ENCODE results near the gene KLHL13.
"Not testable (repeated sequence)": the region's sequence is repeated elsewhere in the genome, so short reads cannot be mapped to it uniquely, and the experiment has no call there.

The KLHL13 gene

GRCh38 chrX:118066867-118067515, 49.6 kb downstream of the KLHL13 start:
- DNase-seq (ENCODE audit: low spot score) = no peak

GRCh38 chrX:118062817-118063615, 53.6 kb downstream of the KLHL13 start:
- no peak for DNase-seq (ENCODE audit: low spot score)

DNA sequence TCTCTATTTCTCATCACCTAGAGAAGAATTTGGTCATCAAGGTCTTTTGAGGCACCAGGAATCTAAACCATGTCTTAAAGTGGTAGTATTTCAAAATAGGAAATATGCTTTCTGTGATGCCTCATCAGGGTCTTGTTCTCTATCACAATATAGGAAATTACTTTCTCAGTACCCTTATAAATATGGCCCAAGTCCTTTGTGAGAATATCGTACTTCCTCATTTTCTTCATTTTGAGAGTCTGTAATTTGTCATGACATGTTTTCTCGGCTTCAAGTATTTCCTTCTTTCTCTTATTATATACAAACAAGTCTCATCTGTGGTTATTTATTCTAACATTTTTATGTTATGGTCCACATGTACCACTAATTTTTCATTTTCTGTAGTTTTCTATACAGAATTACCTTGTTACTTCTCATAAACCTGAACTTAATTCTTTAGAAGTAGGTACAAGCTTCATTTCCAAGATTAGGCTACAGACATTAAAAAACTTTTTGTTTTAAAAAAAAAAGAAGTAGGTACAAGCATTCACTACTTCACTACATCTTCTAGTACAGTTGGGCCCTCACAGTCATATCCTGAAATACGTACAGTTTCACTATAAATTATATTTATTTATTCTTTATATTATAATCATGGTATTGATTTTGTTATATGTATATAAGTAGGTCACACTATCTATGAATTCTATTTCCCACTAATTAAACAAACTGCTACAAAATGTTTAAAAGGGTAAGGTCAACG, 54.4 kb downstream of the KLHL13 start:
- DNase-seq (ENCODE audit: low spot score) = no peak

DNA sequence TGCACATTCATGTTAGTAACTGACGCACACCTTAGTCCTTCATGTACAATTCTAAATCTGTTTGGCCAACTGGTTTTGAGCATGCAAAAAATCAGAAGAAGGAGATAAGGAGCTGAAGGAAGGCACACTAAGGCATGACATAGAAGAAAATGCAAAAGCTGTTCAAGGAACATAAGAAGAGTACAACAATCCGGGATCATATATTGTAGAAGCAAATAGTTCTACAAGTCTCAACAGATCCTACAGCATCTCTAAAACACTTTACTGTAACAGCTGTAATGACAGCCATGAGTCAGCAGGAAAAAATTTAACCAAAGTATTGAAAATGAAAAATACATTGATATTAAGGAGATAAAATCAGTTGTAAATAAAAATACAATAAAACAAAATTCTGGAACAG, 57.7 kb downstream of the KLHL13 start:
- DNase-seq (ENCODE audit: low spot score) = no peak

GRCh38 chrX:118056870-118057269, 59.7 kb downstream of the KLHL13 start:
- no peak for DNase-seq (ENCODE audit: low spot score)

- no peak for DNase-seq (ENCODE audit: low spot score)
These were observed 66.9 kb downstream of the KLHL13 start for GRCh38 chrX:118049713-118050112.

- no peak for DNase-seq (ENCODE audit: low spot score)
These were observed 69.0 kb downstream of the KLHL13 start for GRCh38 chrX:118047446-118048186.

- DNase-seq (ENCODE audit: low spot score) = no peak
These were observed 77.0 kb downstream of the KLHL13 start for GRCh38 chrX:118039591-118039990.

DNA sequence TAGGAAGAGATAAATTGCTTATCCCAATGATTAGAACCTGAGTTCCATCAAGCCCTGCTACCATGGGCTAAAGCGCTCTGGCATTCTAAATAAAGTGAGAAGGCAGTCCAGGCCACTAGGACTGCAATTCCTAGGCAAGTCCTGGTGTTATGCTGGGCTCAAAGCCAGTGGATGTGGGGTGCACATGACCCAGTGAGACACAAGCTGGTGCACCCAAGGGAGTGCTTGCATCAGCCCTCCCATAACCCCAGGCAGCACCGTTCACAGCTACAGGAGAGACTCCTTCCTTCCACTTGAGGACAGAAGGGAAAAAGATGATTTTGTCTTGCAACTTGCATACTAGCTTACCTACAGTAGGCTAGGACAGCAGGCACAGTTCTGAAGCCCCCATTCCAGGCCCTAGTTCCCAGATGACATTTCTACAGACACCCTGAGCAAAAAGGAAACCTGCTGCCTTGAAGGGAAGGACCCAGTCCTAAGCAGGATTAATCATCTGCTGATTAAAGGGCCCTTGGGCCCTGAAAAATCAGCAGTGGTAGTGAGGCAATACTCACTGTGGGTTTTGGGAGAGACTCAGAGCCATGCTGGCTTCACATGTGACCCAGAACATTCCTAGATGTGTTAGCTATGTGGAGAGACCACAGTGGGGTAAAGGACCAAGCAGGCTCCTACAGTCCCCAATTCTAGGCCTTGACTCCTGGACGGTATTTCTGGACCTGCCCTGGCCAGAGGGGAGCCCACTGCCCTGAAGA, 77.8 kb downstream of the KLHL13 start:
- no peak for DNase-seq (ENCODE audit: low spot score)

- DNase-seq (ENCODE audit: low spot score) = no peak
These were observed 90.0 kb downstream of the KLHL13 start for GRCh38 chrX:118026631-118027030.

- DNase-seq (ENCODE audit: low spot score) = no peak
These were observed 91.4 kb downstream of the KLHL13 start for GRCh38 chrX:118025226-118025625.

GRCh38 chrX:118024482-118024881, 92.1 kb downstream of the KLHL13 start:
- DNase-seq (ENCODE audit: low spot score) = no peak

- DNase-seq (ENCODE audit: low spot score) = no peak
These were observed 93.9 kb downstream of the KLHL13 start for GRCh38 chrX:118022753-118023152.

DNA sequence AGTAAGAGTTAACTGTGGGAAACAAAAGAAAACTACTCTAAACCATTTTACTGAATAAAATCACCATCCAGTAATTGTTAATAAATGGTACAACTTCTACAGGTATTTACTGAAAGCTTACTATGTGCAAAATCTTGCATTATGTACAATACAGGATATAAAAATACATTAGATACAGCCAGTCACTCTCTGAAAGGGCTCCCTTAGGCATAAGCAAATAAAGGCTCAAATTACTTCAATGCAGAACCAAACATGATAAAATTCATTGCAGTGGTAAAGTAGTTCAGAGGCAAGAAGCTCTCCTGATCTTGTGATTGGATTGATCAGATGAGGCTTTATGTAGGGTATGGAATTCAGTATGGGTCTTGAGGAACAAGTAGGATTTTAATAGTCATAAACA, 100.2 kb downstream of the KLHL13 start:
- no peak for DNase-seq (ENCODE audit: low spot score)

DNA sequence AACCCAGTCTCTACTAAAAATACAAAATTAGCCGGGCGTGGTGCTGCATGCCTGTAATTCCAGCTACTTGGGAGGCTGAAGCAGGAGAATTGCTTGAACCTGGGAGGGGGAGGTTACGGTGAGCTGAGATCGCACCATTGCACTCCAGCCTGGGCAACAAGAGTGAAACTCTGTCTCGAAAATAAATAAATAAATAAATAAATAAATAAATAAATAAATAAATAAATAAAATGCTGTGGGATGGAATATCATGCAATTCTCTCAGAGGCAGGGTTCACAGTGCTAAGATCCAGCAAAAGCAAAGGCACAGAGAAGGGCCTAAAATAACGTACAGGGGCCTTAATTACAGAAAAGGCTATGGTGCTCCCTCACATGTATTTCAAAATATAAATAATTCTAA, 114.2 kb downstream of the KLHL13 start:
- DNase-seq (ENCODE audit: low spot score) = not testable (repeated sequence)

DNA sequence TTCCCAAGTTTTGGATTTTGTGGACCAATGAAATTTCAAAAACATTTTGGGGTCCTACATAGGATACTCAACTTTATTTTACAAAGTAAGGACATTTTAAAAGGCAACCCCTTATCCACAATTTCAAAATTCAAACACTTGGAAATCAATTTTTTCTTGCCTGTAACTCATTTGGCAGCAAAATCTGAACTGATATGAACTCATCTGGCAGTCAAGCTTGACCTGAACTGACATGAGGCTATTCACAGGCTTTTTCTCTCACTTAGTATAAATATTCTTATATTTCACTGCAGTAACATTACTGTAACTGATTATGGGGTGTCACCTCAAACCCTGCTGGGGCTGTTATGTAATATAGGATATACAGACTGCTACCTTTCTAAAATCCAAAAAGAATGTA, 116.1 kb downstream of the KLHL13 start:
- no peak for DNase-seq (ENCODE audit: low spot score)

GRCh38 chrX:117998171-117998570, 118.4 kb downstream of the KLHL13 start:
- no peak for DNase-seq (ENCODE audit: low spot score)

DNA sequence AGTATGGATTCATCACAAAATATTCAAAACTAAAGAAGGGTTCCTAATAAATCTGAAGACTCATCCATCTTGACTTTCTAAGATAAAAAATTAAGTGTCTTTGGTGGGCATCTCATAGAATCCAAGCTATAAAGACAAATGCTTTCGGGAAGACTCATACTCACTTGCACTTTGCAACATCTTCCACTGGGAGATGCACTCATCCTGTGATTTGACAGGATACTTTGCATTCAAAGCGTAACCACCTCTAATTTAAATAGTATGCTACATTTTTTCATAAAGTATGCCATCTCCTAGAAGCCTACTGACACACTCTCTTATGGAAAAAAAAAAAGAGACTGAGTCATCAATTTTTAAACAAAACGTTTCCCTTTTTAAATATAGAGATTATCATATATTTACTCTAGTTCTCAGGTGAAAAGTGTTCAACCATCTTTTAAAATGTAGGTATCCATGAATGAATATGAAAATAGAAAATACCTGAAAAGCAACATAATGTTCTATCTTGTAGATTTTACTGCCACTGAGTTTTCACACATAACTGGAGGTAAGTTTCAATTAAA, 119.6 kb downstream of the KLHL13 start:
- DNase-seq (ENCODE audit: low spot score) = no peak

DNA sequence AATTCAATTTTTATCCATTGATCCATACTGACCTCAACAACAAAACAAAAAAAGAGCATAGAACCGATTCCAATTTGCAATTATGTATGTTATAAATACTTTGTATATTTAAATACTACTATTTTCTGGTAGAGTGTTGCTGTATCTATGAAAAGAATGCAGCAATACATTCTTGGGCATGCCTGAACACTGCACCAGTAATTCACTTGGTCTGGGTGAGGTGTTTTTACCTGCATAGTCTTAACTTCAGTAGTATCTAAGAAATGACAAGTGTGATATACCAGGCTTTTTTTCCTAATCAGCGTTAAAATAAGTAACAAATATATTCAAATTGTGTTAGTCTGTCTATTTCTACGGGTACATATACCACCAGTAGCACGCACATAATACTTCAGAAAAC, 120.2 kb downstream of the KLHL13 start:
- DNase-seq (ENCODE audit: low spot score) = no peak

- DNase-seq (ENCODE audit: low spot score) = no peak
These were observed 121.2 kb downstream of the KLHL13 start for GRCh38 chrX:117995378-117995777.

- no peak for DNase-seq (ENCODE audit: low spot score)
These were observed 124.4 kb downstream of the KLHL13 start for GRCh38 chrX:117992192-117992723.
